Gastrocnemius medialis (tissue), 4 donors: ENCODE results near the gene ALG14.

Source experiments
- CTCF ChIP-seq, 5 experiments: fragments of 450-650 bp in 3 of 5; fragments of 200-600 bp in 2 of 5; sonication (generic) in 2 of 5; IDR thresholded peaks in 4 of 5; conservative IDR thresholded peaks in 1 of 5; 1 replicate in 4 of 5; 2 replicates in 1 of 5; pipeline ENCODE4 v1.5.1; 2016 to 2019; ENCODE audit warnings: antibody characterized with exemption in 5 of 5, mild to moderate bottlenecking in 3 of 5, moderate library complexity in 3 of 5
- POLR2A ChIP-seq, 2 donors: fragments of 450-650 bp; IDR thresholded peaks; one replicate each; pipeline ENCODE4 v1.6.1; 2017; ENCODE audit warnings: antibody characterized with exemption in 2 of 2, mild to moderate bottlenecking in 2 of 2, moderate library complexity in 2 of 2

- no peak for TF ChIP-seq CTCF (IDR thresholded peaks at IDR 0.05 in 4 of 5, conservative IDR thresholded peaks at IDR 0.05 in 1 of 5)
- TF ChIP-seq POLR2A (IDR thresholded peaks at IDR 0.05): no peak
Observed at GRCh38 chr1:94961582-94961981, 111.2 kb downstream of the ALG14 start.
